Ishikawa (cell line): Measurements from ENCODE around the gene DHRS7B.

ENCODE experiments used
- CEBPB ChIP-seq: IDR thresholded peaks from 2 replicates; pipeline ENCODE4 v1.6.1; 2012
- EP300 ChIP-seq: IDR thresholded peaks from 2 replicates; pipeline ENCODE4 v1.6.1; 2012; ENCODE audit warnings: borderline replicate concordance
- RAD21 ChIP-seq: IDR thresholded peaks from 2 replicates; pipeline ENCODE4 v1.6.1; 2012; ENCODE audit warnings: low read depth

DNA sequence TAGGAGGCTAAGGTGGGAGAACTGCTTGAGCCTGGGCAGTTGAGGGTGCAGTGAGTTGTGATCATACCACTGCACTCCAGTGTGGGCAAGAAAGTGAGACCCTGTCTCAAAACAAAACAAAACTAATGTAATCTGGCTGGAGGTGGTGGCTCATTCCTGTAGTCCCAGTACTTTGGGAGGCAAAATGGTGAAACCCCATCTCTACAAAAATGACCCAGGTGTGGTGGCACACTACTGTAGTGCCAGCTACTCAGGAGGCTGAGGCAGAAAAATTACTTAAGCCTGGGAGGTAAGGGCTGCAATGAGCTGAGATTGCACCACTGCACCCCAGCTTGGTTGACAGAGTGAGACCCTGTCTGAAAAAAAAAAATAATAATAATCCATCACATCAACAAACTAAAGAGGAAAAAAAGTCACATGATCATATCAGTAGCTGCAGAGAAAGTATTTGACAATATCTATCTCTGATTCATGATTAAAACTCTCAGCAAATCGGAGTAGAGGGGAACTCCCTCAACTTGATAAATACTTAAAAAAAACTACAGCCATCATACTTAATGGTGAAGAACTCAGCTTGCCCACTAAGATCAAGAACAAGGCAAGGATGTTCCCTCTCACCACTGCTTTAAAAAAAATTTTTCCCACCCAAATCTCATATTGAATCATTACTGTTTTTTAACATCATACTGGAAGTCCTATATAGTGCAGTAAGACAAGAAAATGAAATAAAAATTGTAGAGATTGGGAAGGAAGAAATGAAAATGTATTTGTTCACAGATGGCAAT is 31.0 kb downstream of the DHRS7B start:
- TF ChIP-seq EP300 (no peak), CEBPB (no peak), RAD21 (no peak)
